NB4 (cell line): Measurements from ENCODE around the gene NPFFR2.
"Not testable (repeated sequence)": the region's sequence is repeated elsewhere in the genome, so short reads cannot be mapped to it uniquely, and the experiment has no call there.

ENCODE experiments used
- DNase-seq: peaks from one replicate; pipeline ENCODE4 v3.0.0; 2010; ENCODE audit warnings: low read depth
- H3K4me3 ChIP-seq: one replicate; pipeline ENCODE4 v1.5.1; 2011; ENCODE audit warnings: mild to moderate bottlenecking, low read depth, low read length, moderate library complexity
- CTCF ChIP-seq: IDR thresholded peaks from one replicate; pipeline ENCODE4 v1.5.1; 2012; ENCODE audit warnings: low read depth, low read length
- MAX ChIP-seq: IDR thresholded peaks from 2 replicates; pipeline ENCODE4 v1.6.1; 2011; ENCODE audit warnings: low read depth, low read length
- MYC ChIP-seq: IDR thresholded peaks from 2 replicates; pipeline ENCODE4 v1.6.1; 2011; ENCODE audit warnings: low read depth, low read length
- POLR2A ChIP-seq: IDR thresholded peaks from 2 replicates; pipeline ENCODE4 v1.6.1; 2011; ENCODE audit warnings: mild to moderate bottlenecking; ENCODE audit not compliant: insufficient read length; ENCODE audit errors: extremely low read depth

Gene NPFFR2

GRCh38 chr4:72112514-72113156 is 80.8 kb downstream of the NPFFR2 start:
- DNase-seq: peak; percentile 42
- no peak overlapping the region for H3K4me3 ChIP-seq
- TF ChIP-seq MAX: peak; percentile 94
- TF ChIP-seq POLR2A: no peak

GRCh38 chr4:72118017-72118416 is 86.2 kb downstream of the NPFFR2 start:
- no peak overlapping the region for H3K4me3 ChIP-seq
- DNase-seq: no peak
- TF ChIP-seq CTCF: no peak

GRCh38 chr4:72119946-72120345 is 88.1 kb downstream of the NPFFR2 start:
- no peak overlapping the region for H3K4me3 ChIP-seq
- no peak for DNase-seq
- TF ChIP-seq POLR2A (no peak), MAX (no peak), MYC (no peak), CTCF (no peak)

- TF ChIP-seq MYC (no peak), CTCF (no peak), MAX (no peak), POLR2A (no peak)
- no peak for DNase-seq
- H3K4me3 ChIP-seq: no peak overlapping the region
These were observed 96.9 kb downstream of the NPFFR2 start for GRCh38 chr4:72128741-72129140.

GRCh38 chr4:72136429-72136828 is 104.6 kb downstream of the NPFFR2 start:
- no peak for TF ChIP-seq MAX
- no peak for TF ChIP-seq CTCF
- TF ChIP-seq POLR2A: no peak
- no peak for TF ChIP-seq MYC
- H3K4me3 ChIP-seq: no peak overlapping the region
- DNase-seq: no peak

GRCh38 chr4:72139997-72140396 is 108.2 kb downstream of the NPFFR2 start:
- not testable (repeated sequence) for H3K4me3 ChIP-seq, DNase-seq

GRCh38 chr4:72144241-72144640 is 112.4 kb downstream of the NPFFR2 start:
- H3K4me3 ChIP-seq: no peak overlapping the region
- TF ChIP-seq CTCF (no peak), MAX (no peak), MYC (no peak), POLR2A (no peak)
- DNase-seq: no peak
